Esophagus squamous epithelium (tissue), 5 donors: ENCODE measurements around the gene CDKAL1. TPM values are rescaled to one million over a fixed set of nuclear protein-coding genes. Genes with fewer than 3 reads are reported as not detected.
"Not testable (repeated sequence)": the region's sequence is repeated elsewhere in the genome, so short reads cannot be mapped to it uniquely, and the experiment has no call there.

ENCODE experiments used
- DNase-seq: peaks from one replicate; lab custom pipeline; 2025; lab: John Stamatoyannopoulos, UW
- H3K27ac ChIP-seq, 4 donors: fragments of 200-600 bp; sonication (generic); one replicate each; pipeline ENCODE4 v1.5.1; 2016 to 2019; ENCODE audit warnings: mild to moderate bottlenecking in 1 of 4
- H3K27me3 ChIP-seq, 4 donors: fragments of 200-600 bp; sonication (generic); 1 replicate in 3 of 4; 2 replicates in 1 of 4; pipeline versions ENCODE4 v1.5.1 to v1.6.0; 2017 to 2021; ENCODE audit warnings: antibody characterized with exemption in 1 of 4
- H3K36me3 ChIP-seq, 3 donors: fragments of 200-600 bp; sonication (generic); one replicate each; pipeline ENCODE4 v1.5.1; 2016 to 2019
- H3K4me1 ChIP-seq, 3 donors: fragments of 200-600 bp; sonication (generic); one replicate each; pipeline ENCODE4 v1.5.1; 2017 to 2019
- H3K4me3 ChIP-seq, 4 donors: fragments of 200-600 bp; sonication (generic); 1 replicate in 3 of 4; 2 replicates in 1 of 4; pipeline ENCODE4 v1.5.1; 2016 to 2019; ENCODE audit warnings: mild to moderate bottlenecking in 2 of 4, moderate library complexity in 1 of 4
- H3K9me3 ChIP-seq, 3 donors: fragments of 200-600 bp; sonication (generic); one replicate each; pipeline ENCODE4 v1.5.1; 2016 to 2019
- POLR2A ChIP-seq, 4 donors: fragments of 450-650 bp; IDR thresholded peaks; one replicate each; pipeline ENCODE4 v1.6.1; 2017; ENCODE audit warnings: antibody characterized with exemption in 4 of 4, mild to moderate bottlenecking in 4 of 4, moderate library complexity in 3 of 4
- WGBS, 2 donors: methylation state at CpG; one replicate each; pipeline ENCODE4 v1.1.5; 2018; 5-methylcytosine and 5-hydroxymethylcytosine counted together
- intact Hi-C: fragments of 100-400 bp; cut with DNase I; formaldehyde crosslinking; loops from one replicate; pipeline ENCODE4 v1.15.0; 2022
- total RNA-seq, 4 donors: library from RNA; depleted of rRNA; stranded (reverse); fragments of >200 nt; gene quantifications; one replicate each; pipeline ENCODE4 v1.1.0, GENCODE V29; 2016
- TF ChIP-seq, protein P1 (sequence below), 6 experiments: fragments of 450-650 bp in 4 of 6; fragments of 200-600 bp in 2 of 6; sonication (generic) in 2 of 6; IDR thresholded peaks; one replicate each; pipeline ENCODE4 v1.5.1; 2016 to 2019; ENCODE audit warnings: antibody characterized with exemption in 6 of 6, mild to moderate bottlenecking in 4 of 6, moderate library complexity in 4 of 6
- donor health status: DM: yes; HTN: yes; CAD: no.

Gene CDKAL1
- total RNA-seq, 4 donors from 2014 or later, result 6.5 to 13.0 (median 10.7) TPM

DNA sequence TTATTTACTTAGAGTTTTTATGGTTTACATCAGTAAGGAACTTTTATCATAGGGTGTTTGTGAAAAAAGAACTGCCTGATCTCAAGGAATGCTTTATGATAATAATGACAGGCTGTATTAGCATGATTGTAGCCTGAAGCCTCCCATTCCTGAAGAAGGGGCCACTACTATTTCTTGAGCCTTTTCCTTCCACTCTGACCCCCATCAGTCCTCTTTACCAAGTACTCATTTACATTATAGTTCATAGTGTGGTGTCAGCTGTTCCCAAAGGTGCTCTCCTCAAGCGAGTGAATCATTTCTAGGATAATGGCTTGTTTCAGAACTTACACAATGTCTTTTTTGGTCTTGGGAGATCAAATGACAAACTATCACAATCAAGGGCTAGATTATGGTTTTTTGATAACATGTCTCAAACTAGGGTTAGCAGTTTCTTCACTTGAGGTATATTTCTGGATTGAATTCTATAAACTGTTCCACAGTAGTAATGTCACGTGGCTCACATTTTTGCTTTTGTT is 283.6 kb downstream of the CDKAL1 start:
- DNase-seq, result no peak
- no peaks in the 10 kb centered on the region for H3K9me3 ChIP-seq
- no peak overlapping the region for H3K27ac ChIP-seq
- intact Hi-C loops, result no loop called here
- no peak for TF ChIP-seq POLR2A (IDR thresholded peaks at IDR 0.05)
- TF ChIP-seq, protein P1, sequence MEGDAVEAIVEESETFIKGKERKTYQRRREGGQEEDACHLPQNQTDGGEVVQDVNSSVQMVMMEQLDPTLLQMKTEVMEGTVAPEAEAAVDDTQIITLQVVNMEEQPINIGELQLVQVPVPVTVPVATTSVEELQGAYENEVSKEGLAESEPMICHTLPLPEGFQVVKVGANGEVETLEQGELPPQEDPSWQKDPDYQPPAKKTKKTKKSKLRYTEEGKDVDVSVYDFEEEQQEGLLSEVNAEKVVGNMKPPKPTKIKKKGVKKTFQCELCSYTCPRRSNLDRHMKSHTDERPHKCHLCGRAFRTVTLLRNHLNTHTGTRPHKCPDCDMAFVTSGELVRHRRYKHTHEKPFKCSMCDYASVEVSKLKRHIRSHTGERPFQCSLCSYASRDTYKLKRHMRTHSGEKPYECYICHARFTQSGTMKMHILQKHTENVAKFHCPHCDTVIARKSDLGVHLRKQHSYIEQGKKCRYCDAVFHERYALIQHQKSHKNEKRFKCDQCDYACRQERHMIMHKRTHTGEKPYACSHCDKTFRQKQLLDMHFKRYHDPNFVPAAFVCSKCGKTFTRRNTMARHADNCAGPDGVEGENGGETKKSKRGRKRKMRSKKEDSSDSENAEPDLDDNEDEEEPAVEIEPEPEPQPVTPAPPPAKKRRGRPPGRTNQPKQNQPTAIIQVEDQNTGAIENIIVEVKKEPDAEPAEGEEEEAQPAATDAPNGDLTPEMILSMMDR (IDR thresholded peaks at IDR 0.05), result no peak
- H3K4me3 ChIP-seq, result no peak overlapping the region
- 79 to 91% methylated on average over 2 of the region's 2 CpGs for WGBS, 2 donors
- no peaks in the 10 kb centered on the region for H3K4me1 ChIP-seq
- no peaks in the 10 kb centered on the region for H3K27me3 ChIP-seq
- no peaks in the 10 kb centered on the region for H3K36me3 ChIP-seq

DNA sequence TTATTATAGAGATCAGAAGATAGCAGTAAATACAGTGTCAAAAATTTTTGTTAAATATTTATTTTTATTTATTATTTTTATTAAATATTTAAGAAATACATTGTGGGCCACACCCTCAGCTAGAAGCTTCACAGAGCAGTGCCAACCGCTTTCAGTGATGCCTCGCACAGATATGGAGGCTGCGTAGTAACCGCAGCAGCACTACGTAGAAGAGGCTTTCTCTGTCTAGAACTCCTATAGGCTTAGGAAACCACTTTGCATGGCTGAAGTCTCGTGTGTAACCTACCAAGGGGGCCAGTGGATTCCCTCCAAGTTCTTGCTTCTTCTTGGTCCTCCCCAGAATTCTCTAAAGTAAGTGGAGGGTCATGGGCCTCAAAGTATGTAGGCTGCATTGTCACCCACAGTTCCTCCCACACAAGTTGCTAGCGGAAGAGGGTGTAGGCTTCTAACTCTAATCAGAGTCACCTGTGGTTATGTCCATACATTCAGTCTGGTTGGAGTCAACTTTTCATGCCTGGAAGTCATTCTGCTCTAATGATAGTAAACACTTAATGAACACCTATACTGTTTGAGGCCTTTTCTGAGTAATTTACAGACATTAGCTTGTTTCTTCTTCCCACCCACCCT is 285.6 kb downstream of the CDKAL1 start:
- no peaks in the 10 kb centered on the region for H3K9me3 ChIP-seq
- no peaks in the 10 kb centered on the region for H3K27me3 ChIP-seq
- intact Hi-C loops, result no loop called here
- 95 to 97% methylated on average over 7 of the region's 7 CpGs for whole genome bisulfite sequencing, 2 donors
- H3K4me1 ChIP-seq, result no peaks in the 10 kb centered on the region
- no peak overlapping the region for H3K27ac ChIP-seq
- no peak for DNase-seq
- no peak overlapping the region for H3K4me3 ChIP-seq
- no peaks in the 10 kb centered on the region for H3K36me3 ChIP-seq
- TF ChIP-seq POLR2A (IDR thresholded peaks at IDR 0.05), result no peak
- TF ChIP-seq, protein P1 (IDR thresholded peaks at IDR 0.05), result no peak

DNA sequence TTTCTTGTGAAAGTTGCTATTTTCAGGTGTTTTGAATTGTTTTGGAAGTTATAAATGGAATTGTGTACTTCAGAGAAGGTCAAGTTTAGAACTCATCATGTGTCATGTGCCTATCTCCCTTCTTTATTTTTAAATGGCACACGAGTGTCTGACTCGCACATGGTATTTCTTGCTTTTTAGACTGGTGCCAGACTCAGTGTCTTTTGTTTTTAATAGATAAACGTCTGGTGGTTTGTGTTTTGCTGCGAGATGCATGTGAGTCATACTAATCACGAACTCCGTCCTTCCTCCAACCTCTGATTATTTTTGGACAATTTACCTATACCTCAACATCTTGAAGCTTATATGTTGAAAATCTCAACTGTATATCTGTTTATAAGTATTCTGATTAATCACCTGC is 292.1 kb downstream of the CDKAL1 start:
- no peaks in the 10 kb centered on the region for H3K36me3 ChIP-seq
- 27 to 34% methylated on average over 6 of the region's 6 CpGs for WGBS, 2 donors
- no peaks in the 10 kb centered on the region for H3K9me3 ChIP-seq
- H3K4me1 ChIP-seq, result peaks cover 0 to 4% (median 0%) of the 10 kb centered on the region in 3 donors
- TF ChIP-seq POLR2A (IDR thresholded peaks at IDR 0.05), result no peak
- TF ChIP-seq, protein P1 (IDR thresholded peaks at IDR 0.05), result no peak
- intact Hi-C loops, result no loop called here
- H3K27ac ChIP-seq, result no peak overlapping the region
- H3K27me3 ChIP-seq, result no peaks in the 10 kb centered on the region
- DNase-seq, result no peak
- no peak overlapping the region for H3K4me3 ChIP-seq

DNA sequence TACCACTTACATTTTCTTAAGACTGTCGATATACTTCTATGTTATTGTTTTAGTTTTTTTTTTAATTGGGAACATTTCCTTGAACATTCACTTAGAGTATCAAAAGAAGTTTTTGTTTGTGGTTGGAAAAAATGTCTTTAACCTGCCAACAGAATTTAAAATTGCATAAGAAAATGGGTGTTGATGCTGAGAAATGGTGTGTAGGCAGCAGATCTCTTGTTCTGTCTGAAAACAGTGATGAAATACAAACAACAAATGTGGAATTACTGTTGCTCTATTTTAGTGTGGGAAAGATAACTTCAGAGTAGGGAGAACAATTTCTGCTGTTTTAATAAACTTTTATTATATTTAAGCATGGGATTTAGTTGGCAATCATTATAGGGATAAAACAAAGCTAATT is 293.5 kb downstream of the CDKAL1 start:
- H3K9me3 ChIP-seq, result no peaks in the 10 kb centered on the region
- 36 to 50% methylated on average over 1 of the region's 1 CpG for WGBS, 2 donors
- no peaks in the 10 kb centered on the region for H3K27me3 ChIP-seq
- no peak overlapping the region for H3K4me3 ChIP-seq
- no peak overlapping the region for H3K27ac ChIP-seq
- no peak for TF ChIP-seq POLR2A (IDR thresholded peaks at IDR 0.05)
- TF ChIP-seq, protein P1 (IDR thresholded peaks at IDR 0.05), result no peak
- peaks cover 0 to 4% (median 0%) of the 10 kb centered on the region in 3 donors for H3K4me1 ChIP-seq
- no peaks in the 10 kb centered on the region for H3K36me3 ChIP-seq
- DNase-seq, result no peak
- intact Hi-C loops, result no loop called here

DNA sequence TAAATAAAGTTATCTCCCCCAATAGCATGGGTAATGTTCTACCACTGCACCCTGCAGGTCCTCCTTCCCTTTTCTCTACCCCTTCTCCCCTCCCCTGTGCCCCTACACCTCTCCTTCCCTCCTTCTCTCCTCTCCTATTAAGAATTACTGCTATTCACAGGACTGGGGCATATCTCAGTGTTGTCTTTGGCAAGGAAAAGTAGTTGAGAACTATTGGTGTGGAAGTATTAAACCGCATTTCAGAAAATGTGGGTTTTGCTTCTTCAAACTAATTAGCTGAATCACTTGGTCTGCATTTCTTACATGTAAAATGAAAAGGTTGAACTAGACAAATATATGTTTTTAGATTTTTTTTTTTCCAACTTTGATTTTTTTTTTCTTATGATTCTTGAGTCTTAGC is 296.3 kb downstream of the CDKAL1 start:
- H3K36me3 ChIP-seq, result no peaks in the 10 kb centered on the region

DNA sequence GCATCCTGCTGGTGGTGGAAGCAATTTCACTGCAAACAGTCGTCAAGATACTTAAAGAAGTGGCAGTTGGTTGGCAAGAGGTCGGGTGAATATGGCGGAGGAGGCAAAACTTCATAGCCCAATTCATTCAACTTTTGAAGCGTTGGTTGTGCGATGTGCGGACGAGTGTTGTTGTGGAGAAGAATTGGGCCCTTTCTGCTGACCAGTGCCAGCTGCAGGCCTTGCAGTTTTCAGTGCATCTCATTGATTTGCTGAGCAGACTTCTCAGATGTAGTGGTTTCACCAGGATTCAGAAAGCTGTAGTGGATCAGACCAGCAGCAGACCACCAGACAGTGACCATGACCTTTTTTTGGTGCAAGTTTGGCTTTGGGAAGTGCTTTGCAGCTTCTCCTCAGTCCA is 297.0 kb downstream of the CDKAL1 start:
- intact Hi-C loops, H3K4me3 ChIP-seq, DNase-seq, H3K4me1 ChIP-seq, H3K27me3 ChIP-seq, H3K36me3 ChIP-seq, H3K27ac ChIP-seq, H3K9me3 ChIP-seq: not testable (repeated sequence)
- WGBS, 2 donors, result 96 to 99% methylated on average over 7 of the region's 7 CpGs

More for the DNA sequence above, 296.3 kb downstream of the CDKAL1 start:
- intact Hi-C loops, result no loop called here
- Histone ChIP-seq H3K9me3 (no peaks in the 10 kb centered on the region), H3K27me3 (no peaks in the 10 kb centered on the region), H3K4me3 (no peak overlapping the region), H3K27ac (no peak overlapping the region), H3K4me1 (peaks cover 0 to 4% (median 0%) of the 10 kb centered on the region in 3 donors)
- 69 to 100% methylated on average over 1 of the region's 1 CpG for WGBS, 2 donors
- no peak for DNase-seq
- TF ChIP-seq POLR2A (IDR thresholded peaks at IDR 0.05), result no peak
- TF ChIP-seq, protein P1 (IDR thresholded peaks at IDR 0.05), result no peak
